ENCODE results near the gene MUC5B.

The MUC5B gene

DNA sequence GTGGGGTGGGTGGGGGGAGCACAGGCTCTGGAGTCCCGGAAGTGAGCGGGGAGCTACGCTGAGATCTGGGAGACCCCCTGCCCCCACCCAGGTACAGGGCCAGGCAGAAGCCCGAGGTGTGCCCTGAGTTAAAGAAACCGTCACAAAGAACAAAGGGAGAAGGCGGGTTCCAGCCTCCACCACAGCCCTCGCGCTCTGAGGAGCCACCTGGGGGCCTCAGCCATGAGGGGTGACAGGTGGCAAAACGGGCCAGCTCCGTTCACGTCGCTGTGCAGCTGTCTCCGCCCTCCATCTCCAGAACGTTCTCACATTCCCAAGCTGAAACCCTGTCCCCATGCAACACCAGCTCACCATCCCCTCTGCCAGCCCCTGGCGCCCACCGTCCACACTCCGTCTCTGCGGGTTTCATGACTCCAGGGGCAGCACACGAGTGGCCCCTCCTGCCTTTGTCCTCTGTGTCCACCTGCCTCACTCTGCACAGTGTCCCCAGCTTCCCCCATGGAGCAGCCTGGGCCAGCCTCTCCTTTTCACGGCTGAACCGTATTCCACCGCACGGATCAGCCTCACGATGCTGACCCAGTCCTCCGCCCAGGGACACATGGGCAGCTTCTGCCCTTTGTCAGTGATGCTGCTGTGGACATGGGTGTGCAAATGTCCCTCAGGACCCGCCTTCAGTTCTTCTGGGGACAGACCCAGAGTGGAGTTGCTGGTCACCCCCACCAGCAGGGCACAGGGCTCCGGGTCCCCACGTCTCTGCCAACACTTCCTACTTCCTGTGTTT, 1.7 kb upstream of the MUC5B start:
- DNase-seq, result no peak

- no peak for DNase-seq
Observed at GRCh38 chr11:1221848-1222311, 986 bp upstream of the MUC5B start.

DNA sequence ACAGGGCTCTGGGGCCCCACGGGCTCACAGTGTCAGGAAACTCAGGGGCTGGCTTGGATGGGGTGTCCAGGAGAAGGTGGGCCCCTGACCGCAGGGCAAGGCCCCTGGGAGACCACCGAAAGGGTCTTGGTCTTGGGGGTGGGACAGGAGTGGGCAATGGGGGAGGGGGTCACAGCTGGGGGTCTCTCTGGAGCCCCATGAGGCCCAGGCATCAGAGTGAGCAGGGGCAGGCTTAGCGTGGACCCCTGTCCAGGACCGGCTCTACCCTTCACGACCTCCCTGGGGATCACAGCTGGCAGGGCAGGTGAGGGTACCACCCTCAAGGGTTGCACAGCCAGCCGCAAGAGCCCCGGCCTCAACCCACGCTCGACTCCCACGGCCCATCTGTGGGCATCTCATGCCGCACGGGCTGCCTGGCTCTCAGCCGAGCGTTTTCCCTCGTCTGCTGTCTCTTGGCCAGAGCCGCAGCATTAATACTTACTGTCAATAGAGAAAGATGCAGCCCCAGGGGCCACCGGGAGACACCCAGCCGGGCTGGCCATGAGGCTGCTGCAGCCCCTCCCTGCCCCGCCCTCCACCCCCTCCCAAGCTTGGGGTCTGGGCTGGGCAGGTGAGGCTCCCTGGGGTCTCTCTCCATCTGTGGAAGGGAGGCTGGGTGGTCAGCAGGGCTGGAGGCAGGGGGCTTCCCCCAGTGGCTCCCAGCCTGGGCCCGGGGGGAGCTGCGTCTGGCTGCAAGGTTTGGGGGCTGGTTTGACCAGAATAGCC, 662 bp downstream of the MUC5B start:
- no peak for DNase-seq

DNA sequence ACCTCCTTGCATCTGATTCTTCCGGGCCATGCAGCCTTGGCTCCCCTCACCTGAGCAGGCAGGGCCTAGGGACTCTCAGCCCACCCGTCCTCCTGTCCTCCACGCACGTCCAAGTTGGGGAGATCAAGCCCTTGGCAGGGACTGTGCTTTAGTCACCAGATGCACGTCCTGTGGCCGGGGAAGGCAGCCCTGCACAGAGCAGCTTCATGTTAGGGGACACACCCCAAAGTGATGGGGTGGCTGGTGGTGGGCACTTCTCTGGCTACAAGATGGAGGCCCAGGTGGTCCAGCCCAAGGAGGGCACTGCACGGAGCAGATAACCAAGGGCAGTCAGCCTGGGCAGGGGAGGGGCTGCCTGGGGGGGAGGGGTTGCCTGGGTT, 1.2 kb downstream of the MUC5B start:
- DNase-seq, result no peak

- DNase-seq, result peak; percentile 0
Observed at GRCh38 chr11:1224491-1225385, 1.9 kb downstream of the MUC5B start.

DNA sequence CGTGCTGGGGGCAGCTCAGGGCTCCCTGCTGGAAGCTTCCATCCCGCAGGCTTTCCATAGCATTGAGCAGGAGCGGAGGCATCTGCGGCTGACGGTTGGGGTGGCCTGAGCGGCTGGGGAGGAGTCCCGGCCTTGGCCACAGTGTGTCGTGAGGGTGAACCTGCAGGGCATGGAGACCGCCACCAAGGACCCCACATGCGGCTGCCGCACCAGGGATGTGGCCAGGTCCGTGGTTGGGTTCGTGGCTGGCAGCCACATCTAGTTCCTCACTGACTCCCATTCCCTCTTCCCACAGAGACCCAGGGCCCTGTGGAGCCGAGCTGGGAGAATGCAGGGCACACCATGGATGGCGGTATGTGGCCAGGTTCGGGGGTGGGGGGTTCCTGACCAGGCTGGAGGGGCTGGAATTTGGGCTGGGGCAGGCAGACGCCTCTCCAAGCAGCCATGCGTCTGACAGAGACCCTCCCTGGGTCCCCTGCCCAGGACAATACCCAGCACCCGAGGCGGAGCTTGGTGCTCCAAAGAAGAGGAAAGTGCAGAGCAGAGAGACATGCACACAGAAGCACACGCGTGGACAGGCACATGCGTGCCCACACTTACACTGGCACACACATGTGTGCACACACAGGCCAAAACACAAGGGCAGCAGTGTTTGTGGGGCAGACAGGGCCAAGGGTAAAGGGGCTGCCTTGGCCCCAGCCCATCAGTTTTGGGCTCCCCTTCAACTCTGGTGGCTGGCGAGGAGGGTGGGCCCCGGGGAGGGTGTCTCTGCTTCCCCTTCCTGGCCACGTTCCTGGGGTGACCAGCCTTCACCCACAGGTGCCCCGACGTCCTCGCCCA, 2.7 kb downstream of the MUC5B start:
- peak; percentile 1 for DNase-seq

- DNase-seq, result peak; percentile 5
Observed at GRCh38 chr11:1226226-1226985, 3.5 kb downstream of the MUC5B start.

DNA sequence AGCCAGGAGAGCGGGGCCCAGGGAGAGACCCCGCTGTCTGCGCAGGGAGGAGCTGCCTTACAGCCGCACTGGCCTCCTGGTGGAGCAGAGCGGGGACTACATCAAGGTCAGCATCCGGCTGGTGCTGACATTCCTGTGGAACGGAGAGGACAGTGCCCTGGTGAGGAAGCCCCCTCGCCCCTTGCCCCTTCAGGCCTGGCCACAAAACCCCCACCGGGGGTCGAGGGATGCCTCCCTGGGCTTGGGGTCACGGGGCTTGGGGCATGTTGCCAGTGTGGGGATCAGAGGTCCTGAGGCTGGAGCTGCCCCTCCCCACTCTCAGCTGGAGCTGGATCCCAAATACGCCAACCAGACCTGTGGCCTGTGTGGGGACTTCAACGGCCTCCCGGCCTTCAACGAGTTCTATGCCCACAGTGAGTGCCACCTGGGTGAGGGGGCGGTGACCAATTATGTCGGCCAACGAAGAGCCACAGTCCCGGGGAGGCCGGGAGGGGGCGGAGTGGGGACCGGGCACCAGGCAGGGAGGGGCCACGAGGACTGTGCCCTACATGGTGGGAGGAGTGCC, 4.2 kb downstream of the MUC5B start:
- DNase-seq, result peak; percentile 0

- no peak for DNase-seq
Observed at GRCh38 chr11:1227551-1228100, 4.8 kb downstream of the MUC5B start.

DNA sequence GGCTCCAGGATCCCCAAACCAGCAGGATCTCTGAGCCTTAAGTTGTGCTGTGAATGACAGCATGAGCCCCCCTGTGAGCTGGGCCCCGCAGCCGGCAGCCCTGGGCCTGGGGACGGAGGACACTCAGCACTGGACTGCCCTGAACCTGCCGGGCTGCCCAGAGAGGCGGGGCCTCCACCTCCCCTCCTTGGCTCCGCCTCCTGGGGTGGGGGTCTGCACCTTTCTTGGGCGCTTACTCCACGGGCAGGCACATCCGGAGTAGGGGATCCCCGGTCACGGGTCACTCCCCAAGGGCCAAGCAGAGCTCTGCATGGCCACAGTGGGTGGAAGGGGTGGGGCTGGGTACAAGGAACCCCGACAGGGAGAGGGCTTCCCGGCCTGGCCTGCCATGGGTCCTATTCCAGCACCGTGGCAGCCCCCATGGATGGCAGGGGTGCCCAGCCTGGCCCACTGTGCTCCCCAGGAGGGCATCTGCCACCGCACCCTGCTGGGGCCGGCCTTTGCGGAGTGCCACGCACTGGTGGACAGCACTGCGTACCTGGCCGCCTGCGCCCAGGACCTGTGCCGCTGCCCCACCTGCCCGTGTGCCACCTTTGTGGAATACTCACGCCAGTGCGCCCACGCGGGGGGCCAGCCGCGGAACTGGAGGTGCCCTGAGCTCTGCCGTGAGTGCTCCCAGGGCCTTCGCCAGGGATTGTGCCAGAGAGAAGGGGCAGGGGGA, 5.4 kb downstream of the MUC5B start:
- no peak for DNase-seq

DNA sequence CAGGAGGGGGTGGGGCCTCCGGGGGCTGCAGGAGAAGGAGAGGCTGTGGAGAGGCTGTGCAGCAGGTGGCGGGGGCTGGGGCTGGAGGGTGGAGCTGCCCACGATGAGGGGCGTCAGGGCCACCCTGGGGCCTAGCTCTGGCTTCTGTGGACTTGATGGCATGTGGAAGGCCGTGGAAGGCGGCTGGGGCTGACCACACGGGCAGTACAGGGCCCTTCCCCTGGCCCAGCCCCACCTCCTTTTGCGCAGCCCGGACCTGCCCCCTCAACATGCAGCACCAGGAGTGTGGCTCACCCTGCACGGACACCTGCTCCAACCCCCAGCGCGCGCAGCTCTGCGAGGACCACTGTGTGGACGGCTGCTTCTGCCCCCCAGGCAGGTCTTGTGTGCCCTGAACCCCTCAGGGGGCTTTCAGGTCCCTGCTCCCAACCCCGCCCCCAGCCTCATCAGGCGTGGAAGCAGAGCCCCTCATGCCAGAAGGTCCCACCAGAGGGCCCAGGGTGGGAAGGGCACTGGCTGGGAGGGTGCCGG, 6.1 kb downstream of the MUC5B start:
- no peak for DNase-seq

DNA sequence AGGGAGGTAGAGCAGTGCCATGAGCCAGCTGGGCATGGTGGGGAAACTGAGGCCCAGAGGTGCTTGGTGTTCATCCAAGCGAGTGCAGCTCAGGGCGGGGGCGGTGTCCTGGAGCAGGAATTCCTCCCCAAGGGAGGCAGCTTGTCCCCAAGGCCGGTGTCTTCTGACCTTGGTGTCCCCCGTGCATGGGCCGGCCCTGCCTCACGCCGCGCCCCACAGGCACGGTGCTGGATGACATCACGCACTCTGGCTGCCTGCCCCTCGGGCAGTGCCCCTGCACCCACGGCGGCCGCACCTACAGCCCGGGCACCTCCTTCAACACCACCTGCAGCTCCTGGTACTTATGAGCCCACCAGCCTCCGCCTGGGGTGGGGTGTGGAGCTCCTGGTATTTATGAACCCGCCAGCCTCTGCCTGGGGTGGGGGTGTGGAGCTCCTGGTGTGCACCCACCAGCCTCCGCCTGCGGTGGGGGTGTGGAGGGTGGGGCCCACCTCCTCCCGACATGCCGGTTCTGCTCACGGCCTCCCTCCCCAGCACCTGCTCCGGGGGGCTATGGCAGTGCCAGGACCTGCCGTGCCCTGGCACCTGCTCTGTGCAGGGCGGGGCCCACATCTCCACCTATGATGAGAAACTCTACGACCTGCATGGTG, 6.7 kb downstream of the MUC5B start:
- DNase-seq, result no peak

DNA sequence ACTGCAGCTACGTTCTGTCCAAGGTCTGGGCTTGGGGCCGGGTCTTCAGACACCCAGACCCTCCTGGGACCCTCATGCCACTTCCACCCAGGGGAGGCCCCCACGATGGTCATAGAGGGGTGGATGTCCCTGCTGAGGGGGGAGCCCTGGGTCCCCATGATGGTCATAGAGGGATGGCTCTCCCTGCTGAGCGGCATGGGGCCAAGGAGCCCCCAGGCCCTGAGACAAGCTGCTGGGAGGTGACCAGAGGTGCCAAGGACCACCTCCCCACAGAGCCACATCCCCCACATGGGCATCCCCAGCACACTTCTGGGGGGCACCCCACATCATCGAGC, 7.2 kb downstream of the MUC5B start:
- DNase-seq, result no peak

- DNase-seq, result no peak
Observed at GRCh38 chr11:1230456-1231395, 7.9 kb downstream of the MUC5B start.

DNA sequence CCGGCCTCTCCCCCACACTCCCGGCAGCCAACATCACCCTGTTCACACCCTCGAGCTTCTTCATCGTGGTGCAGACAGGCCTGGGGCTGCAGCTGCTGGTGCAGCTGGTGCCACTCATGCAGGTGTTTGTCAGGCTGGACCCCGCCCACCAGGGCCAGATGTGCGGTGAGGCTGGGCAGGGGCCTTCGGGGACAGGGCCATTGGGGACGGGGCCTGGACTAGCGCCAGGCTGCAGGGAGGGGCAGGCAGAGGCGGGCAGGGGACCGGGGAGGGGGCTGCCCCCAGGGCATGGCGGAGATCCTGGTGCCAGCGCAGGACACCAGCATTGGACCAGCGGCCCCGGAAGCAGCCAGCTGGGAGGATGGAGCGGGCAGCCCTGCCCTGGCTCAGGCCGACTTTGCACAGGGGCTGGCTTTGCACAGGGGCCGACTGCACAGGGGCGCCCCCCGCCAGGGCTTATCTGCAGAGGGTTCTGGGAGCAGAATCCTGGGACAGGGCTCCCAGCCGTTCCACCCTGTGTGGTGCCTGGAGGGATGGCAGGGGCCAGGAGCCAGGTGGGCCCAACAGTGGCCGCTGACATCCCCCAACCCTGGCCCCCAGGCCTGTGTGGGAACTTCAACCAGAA, 8.6 kb downstream of the MUC5B start:
- DNase-seq, result no peak

DNA sequence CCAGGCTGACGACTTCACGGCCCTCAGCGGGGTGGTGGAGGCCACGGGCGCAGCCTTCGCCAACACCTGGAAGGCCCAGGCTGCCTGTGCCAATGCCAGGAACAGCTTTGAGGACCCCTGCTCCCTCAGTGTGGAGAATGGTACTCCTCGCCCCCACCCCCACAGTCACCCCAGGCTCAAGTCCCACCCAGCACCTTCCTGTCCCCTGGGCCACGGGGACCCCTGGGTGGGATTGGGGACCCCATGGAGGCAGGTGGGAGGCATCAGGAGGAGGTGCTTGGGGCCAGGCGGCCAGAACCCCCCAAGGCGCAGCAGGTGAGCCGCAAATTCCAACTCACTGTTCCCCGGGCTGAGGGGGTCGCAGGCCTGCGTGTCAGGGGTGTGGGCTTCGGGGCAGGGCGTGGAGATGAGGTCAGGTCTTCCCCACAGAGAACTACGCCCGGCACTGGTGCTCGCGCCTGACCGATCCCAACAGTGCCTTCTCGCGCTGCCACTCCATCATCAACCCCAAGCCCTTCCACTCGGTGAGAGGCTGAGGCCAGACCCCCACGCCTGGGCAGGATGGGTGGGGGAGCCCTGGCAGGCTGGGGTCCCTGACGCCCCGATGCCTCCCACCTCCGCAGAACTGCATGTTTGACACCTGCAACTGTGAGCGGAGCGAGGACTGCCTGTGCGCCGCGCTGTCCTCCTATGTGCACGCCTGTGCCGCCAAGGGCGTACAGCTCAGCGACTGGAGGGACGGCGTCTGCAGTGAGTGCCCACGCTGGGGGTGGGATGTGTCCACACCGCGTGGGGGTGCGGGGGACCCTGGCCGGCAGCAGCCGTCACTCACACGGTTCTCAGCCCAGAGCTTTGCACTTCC, 9.4 kb downstream of the MUC5B start:
- DNase-seq, result no peak

DNA sequence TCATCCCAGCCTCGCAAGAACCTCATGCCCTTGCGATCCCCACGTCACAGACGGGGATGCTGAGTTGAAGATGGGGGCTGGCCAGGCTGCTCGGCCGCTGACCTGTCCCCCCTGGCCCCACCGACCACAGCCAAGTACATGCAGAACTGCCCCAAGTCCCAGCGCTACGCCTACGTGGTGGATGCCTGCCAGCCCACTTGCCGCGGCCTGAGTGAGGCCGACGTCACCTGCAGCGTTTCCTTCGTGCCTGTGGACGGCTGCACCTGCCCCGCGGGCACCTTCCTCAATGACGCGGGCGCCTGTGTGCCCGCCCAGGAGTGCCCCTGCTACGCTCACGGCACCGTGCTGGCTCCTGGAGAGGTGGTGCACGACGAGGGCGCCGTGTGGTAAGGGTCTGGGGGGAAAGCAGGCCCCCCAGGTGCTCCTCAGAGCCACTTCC, 10.0 kb downstream of the MUC5B start:
- no peak for DNase-seq

Measured in stimulated activated CD4-positive, alpha-beta T cell treated with anti-CD3 and anti-CD28 coated beads, Interleukin-15, amount 100 ng/mL, for 24 hours (primary cell).